ENCODE results near the gene CDYL.

CDYL gene

DNA sequence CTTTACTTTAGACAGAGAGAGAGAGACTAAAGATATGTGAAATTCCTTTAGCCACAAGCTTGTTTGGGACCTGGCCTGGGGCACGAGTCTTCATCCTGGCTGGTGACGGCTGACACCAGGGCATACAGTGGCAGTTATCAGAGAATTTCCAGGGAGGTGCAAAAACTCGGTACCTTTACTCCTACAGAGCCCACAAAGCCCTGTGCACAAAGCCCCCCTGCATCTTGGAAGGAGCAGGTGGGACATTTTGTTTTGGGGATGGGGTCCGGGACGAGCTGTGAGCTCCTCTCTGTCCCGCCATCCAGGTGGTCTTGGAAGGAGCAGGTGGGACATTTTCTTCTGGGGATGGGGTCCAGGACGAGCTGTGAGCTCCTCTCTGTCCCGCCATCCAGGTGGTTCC is 198.8 kb downstream of the CDYL start:
- H3K27ac ChIP-seq (ENCODE audit: low read depth, low read length), result no peak overlapping the region
- H3K9me2 ChIP-seq (replicated peaks; ENCODE audit: control insufficient read depth, low read length), result no peaks in the 10 kb centered on the region
- H3K36me3 ChIP-seq (ENCODE audit: control insufficient read depth, low read length), result no peaks in the 10 kb centered on the region
- peaks cover 5% of the 10 kb centered on the region; the same call in 1 of the 2 replicates for H3K9me3 ChIP-seq (ENCODE audit: control insufficient read depth, insufficient read depth, low read length)
- H3F3A ChIP-seq (ENCODE audit: control insufficient read depth, insufficient read depth), result no peaks in the 10 kb centered on the region
- no peak overlapping the region for H3K4me2 ChIP-seq (ENCODE audit: low read length)
- H3K4me1 ChIP-seq (ENCODE audit: control insufficient read depth, low read length), result no peaks in the 10 kb centered on the region
- H4K20me1 ChIP-seq (ENCODE audit: control insufficient read depth, insufficient read depth, low read depth, low read length), result no peaks in the 10 kb centered on the region
- no peak overlapping the region for H3K4me3 ChIP-seq (ENCODE audit: low read length)
- TF ChIP-seq EZH2phosphoT487 (IDR thresholded peaks at IDR 0.05; ENCODE audit: borderline replicate concordance, low read length), result no peak
- TF ChIP-seq, protein P1, sequence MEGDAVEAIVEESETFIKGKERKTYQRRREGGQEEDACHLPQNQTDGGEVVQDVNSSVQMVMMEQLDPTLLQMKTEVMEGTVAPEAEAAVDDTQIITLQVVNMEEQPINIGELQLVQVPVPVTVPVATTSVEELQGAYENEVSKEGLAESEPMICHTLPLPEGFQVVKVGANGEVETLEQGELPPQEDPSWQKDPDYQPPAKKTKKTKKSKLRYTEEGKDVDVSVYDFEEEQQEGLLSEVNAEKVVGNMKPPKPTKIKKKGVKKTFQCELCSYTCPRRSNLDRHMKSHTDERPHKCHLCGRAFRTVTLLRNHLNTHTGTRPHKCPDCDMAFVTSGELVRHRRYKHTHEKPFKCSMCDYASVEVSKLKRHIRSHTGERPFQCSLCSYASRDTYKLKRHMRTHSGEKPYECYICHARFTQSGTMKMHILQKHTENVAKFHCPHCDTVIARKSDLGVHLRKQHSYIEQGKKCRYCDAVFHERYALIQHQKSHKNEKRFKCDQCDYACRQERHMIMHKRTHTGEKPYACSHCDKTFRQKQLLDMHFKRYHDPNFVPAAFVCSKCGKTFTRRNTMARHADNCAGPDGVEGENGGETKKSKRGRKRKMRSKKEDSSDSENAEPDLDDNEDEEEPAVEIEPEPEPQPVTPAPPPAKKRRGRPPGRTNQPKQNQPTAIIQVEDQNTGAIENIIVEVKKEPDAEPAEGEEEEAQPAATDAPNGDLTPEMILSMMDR (IDR thresholded peaks at IDR 0.05; ENCODE audit: low read depth, low read length, poor library complexity, severe bottlenecking), result no peak
- no peaks in the 10 kb centered on the region for H3K27me3 ChIP-seq (ENCODE audit: control insufficient read depth, low read length)
- no peaks in the 10 kb centered on the region for H3K79me2 ChIP-seq (ENCODE audit: control insufficient read depth, low read length)

DNA sequence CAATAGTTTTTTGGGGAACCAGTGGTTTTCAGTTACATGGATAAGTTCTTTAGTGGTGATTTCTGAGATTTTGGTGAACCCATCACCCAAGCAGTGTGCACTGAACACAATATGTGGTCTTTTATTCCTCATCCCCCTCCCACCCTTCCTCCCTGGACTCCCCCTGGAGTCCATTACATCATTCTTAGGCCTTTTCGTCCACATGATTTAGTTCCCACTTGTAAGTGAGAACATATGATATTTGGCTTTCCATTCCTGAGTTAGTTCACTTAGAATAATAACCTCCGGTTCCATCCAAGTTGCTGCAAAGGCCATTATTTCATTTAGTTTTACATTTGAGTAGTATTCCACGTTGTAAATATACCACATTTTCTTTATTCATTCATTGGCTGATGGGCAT is 199.3 kb downstream of the CDYL start:
- no peaks in the 10 kb centered on the region for H3K4me1 ChIP-seq (ENCODE audit: control insufficient read depth, low read length)
- no peaks in the 10 kb centered on the region for H3K79me2 ChIP-seq (ENCODE audit: control insufficient read depth, low read length)
- H3K27ac ChIP-seq (ENCODE audit: low read depth, low read length), result no peak overlapping the region
- H3F3A ChIP-seq (ENCODE audit: control insufficient read depth, insufficient read depth), result no peaks in the 10 kb centered on the region
- peaks cover 5% of the 10 kb centered on the region; the same call in 1 of the 2 replicates for H3K9me3 ChIP-seq (ENCODE audit: control insufficient read depth, insufficient read depth, low read length)
- H3K9me2 ChIP-seq (replicated peaks; ENCODE audit: control insufficient read depth, low read length), result no peaks in the 10 kb centered on the region
- no peaks in the 10 kb centered on the region for H3K36me3 ChIP-seq (ENCODE audit: control insufficient read depth, low read length)
- no peaks in the 10 kb centered on the region for H3K27me3 ChIP-seq (ENCODE audit: control insufficient read depth, low read length)
- H3K4me3 ChIP-seq (ENCODE audit: low read length), result no peak overlapping the region
- no peaks in the 10 kb centered on the region for H4K20me1 ChIP-seq (ENCODE audit: control insufficient read depth, insufficient read depth, low read depth, low read length)
- TF ChIP-seq, protein P1 (IDR thresholded peaks at IDR 0.05; ENCODE audit: low read depth, low read length, poor library complexity, severe bottlenecking), result no peak
- TF ChIP-seq EZH2phosphoT487 (IDR thresholded peaks at IDR 0.05; ENCODE audit: borderline replicate concordance, low read length), result no peak
- no peak overlapping the region for H3K4me2 ChIP-seq (ENCODE audit: low read length)

DNA sequence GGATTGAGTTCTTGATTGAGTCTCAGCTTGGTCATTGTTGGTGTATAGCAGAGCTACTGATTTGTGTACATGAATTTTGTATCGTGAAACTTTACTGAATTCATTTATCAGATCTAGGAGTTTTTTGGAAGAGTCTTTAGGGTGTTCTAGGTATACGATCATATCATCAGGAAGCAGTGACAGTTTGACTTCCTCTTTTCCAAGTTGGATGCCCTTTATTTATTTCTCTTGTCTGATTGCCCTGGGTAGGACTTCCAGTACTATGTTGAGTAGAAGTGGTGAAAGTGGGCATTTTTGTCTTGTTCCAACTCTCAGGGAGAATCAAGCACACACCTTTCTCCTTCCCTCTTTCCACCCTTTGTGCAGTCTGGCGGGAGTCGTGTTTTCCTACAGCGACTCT is 201.3 kb downstream of the CDYL start:
- no peak overlapping the region for H3K4me2 ChIP-seq (ENCODE audit: low read length)
- H3K9me2 ChIP-seq (replicated peaks; ENCODE audit: control insufficient read depth, low read length), result no peaks in the 10 kb centered on the region
- peaks cover 5% of the 10 kb centered on the region; the same call in 1 of the 2 replicates for H3K9me3 ChIP-seq (ENCODE audit: control insufficient read depth, insufficient read depth, low read length)
- H3K27ac ChIP-seq (ENCODE audit: low read depth, low read length), result no peak overlapping the region
- no peaks in the 10 kb centered on the region for H3K79me2 ChIP-seq (ENCODE audit: control insufficient read depth, low read length)
- H3F3A ChIP-seq (ENCODE audit: control insufficient read depth, insufficient read depth), result no peaks in the 10 kb centered on the region
- H3K4me1 ChIP-seq (ENCODE audit: control insufficient read depth, low read length), result no peaks in the 10 kb centered on the region
- no peaks in the 10 kb centered on the region for H4K20me1 ChIP-seq (ENCODE audit: control insufficient read depth, insufficient read depth, low read depth, low read length)
- no peaks in the 10 kb centered on the region for H3K36me3 ChIP-seq (ENCODE audit: control insufficient read depth, low read length)
- H3K27me3 ChIP-seq (ENCODE audit: control insufficient read depth, low read length), result no peaks in the 10 kb centered on the region
- TF ChIP-seq EZH2phosphoT487 (IDR thresholded peaks at IDR 0.05; ENCODE audit: borderline replicate concordance, low read length), result no peak
- TF ChIP-seq, protein P1 (IDR thresholded peaks at IDR 0.05; ENCODE audit: low read depth, low read length, poor library complexity, severe bottlenecking), result no peak
- H3K4me3 ChIP-seq (ENCODE audit: low read length), result no peak overlapping the region

Measured in DOHH2 (cell line).